Sigmoid colon (tissue), 7 donors: ENCODE results near the gene AGR3. TPM values are rescaled to one million over a fixed set of nuclear protein-coding genes. Genes with fewer than 3 reads are reported as not detected.

Experiments
- DNase-seq: peaks from one replicate; pipeline ENCODE4 v3.0.0-alpha.2; 2019
- H3K27ac ChIP-seq, 4 donors: fragments of 200-600 bp; sonication (generic); one replicate each; pipeline ENCODE4 v1.5.1; 2016 to 2019; ENCODE audit warnings: mild to moderate bottlenecking in 1 of 4
- H3K27me3 ChIP-seq, 3 donors: fragments of 200-600 bp; sonication (generic); one replicate each; pipeline ENCODE4 v1.5.1; 2019; ENCODE audit warnings: mild to moderate bottlenecking in 1 of 3
- H3K36me3 ChIP-seq, 4 donors: fragments of 200-600 bp; sonication (generic); one replicate each; pipeline ENCODE4 v1.5.1; 2016 to 2019
- H3K4me1 ChIP-seq, 4 donors: fragments of 200-600 bp; sonication (generic); one replicate each; pipeline ENCODE4 v1.5.1; 2017 to 2019
- H3K4me3 ChIP-seq, 4 donors: fragments of 200-600 bp; sonication (generic); one replicate each; pipeline ENCODE4 v1.5.1; 2017 to 2019; ENCODE audit warnings: mild to moderate bottlenecking in 2 of 4, moderate library complexity in 1 of 4
- H3K9me3 ChIP-seq, 4 donors: fragments of 200-600 bp in 3 of 4; sonication (generic) in 3 of 4; one replicate each; pipeline versions ENCODE4 v1.5.1 to v1.6.1; 2013 to 2019
- CTCF ChIP-seq, 4 experiments: fragments of 450-650 bp in 3 of 4; fragments of 200-600 bp in 1 of 4; IDR thresholded peaks; one replicate each; pipeline ENCODE4 v1.5.1; 2016 to 2019; ENCODE audit warnings: antibody characterized with exemption in 4 of 4, mild to moderate bottlenecking in 3 of 4, moderate library complexity in 2 of 4
- EP300 ChIP-seq, 4 donors: sonication (generic); formaldehyde crosslinking; IDR thresholded peaks; one replicate each; pipeline ENCODE4 v1.6.1; 2017; ENCODE audit warnings: antibody characterized with exemption in 4 of 4
- POLR2A ChIP-seq, 2 donors: fragments of 450-650 bp; IDR thresholded peaks; one replicate each; pipeline ENCODE4 v1.6.1; 2016; ENCODE audit warnings: antibody characterized with exemption in 2 of 2, mild to moderate bottlenecking in 2 of 2, moderate library complexity in 2 of 2
- POLR2AphosphoS5 ChIP-seq, 4 donors: sonication (generic); formaldehyde crosslinking; IDR thresholded peaks; one replicate each; pipeline ENCODE4 v1.6.1; 2017; ENCODE audit warnings: antibody characterized with exemption in 4 of 4
- WGBS, 2 donors: extraction: QIAGEN DNeasy Blood & Tissue Kit; methylation state at CpG; one replicate each; pipeline ENCODE4 v1.1.7; 2013; 5-methylcytosine and 5-hydroxymethylcytosine counted together
- intact Hi-C: fragments of 100-400 bp; cut with DNase I; formaldehyde crosslinking; loops from one replicate; pipeline ENCODE4 v1.15.1; 2023
- polyA plus RNA-seq, 3 donors: library from polyadenylated mRNA; stranded (reverse); fragments of 200-250 nt; gene quantifications; one replicate each; pipeline ENCODE4 v1.2.3, GENCODE V29; 2013
- total RNA-seq, 4 donors: library from RNA; depleted of rRNA; stranded (reverse); fragments of >200 nt; gene quantifications; one replicate each; pipeline ENCODE4 v1.1.0, GENCODE V29; 2016
- donor health status: healthy with polysubstance abuse.
- donor health status: Bipolar disorder and iron deficiency.
- donor health status: healthy.

Gene AGR3
- total and polyA plus RNA-seq, 7 donors, result 4.6 to 216 (median 173) TPM; not detected in 3

GRCh38 chr7:16851829-16852228 is 30.0 kb downstream of the AGR3 start:
- no peaks in the 10 kb centered on the region for H3K9me3 ChIP-seq
- H3K27ac ChIP-seq, result no peak overlapping the region
- no peak for TF ChIP-seq POLR2A (IDR thresholded peaks at IDR 0.05)
- no peak for TF ChIP-seq EP300 (IDR thresholded peaks at IDR 0.05)
- no peak for TF ChIP-seq CTCF (IDR thresholded peaks at IDR 0.05)
- TF ChIP-seq POLR2AphosphoS5 (IDR thresholded peaks at IDR 0.05), result no peak
- H3K4me1 ChIP-seq, result no peaks in the 10 kb centered on the region
- no peaks in the 10 kb centered on the region for H3K36me3 ChIP-seq
- intact Hi-C loops, result no loop called here
- H3K27me3 ChIP-seq, result no peaks in the 10 kb centered on the region
- DNase-seq, result no peak
- no peak overlapping the region for H3K4me3 ChIP-seq
- 31 to 32% methylated on average over 2 of the region's 2 CpGs for WGBS, 2 donors

GRCh38 chr7:16850614-16851466 is 30.9 kb downstream of the AGR3 start:
- Histone ChIP-seq H3K4me1 (no peaks in the 10 kb centered on the region), H3K9me3 (no peaks in the 10 kb centered on the region), H3K36me3 (no peaks in the 10 kb centered on the region), H3K27ac (no peak overlapping the region), H3K4me3 (no peak overlapping the region), H3K27me3 (no peaks in the 10 kb centered on the region)
- intact Hi-C loops, result no loop called here
- 71 to 90% methylated on average over 44 of the region's 44 CpGs for WGBS, 2 donors
- no peak for DNase-seq
- no peak for TF ChIP-seq CTCF (IDR thresholded peaks at IDR 0.05)
- no peak for TF ChIP-seq EP300 (IDR thresholded peaks at IDR 0.05)
- TF ChIP-seq POLR2AphosphoS5 (IDR thresholded peaks at IDR 0.05), result no peak
- no peak for TF ChIP-seq POLR2A (IDR thresholded peaks at IDR 0.05)

GRCh38 chr7:16849296-16850148 is 32.3 kb downstream of the AGR3 start:
- 83 to 89% methylated on average over 12 of the region's 12 CpGs for WGBS, 2 donors
- no peak overlapping the region for H3K4me3 ChIP-seq
- intact Hi-C loops, result no loop called here
- H3K27me3 ChIP-seq, result no peaks in the 10 kb centered on the region
- no peak overlapping the region for H3K27ac ChIP-seq
- no peaks in the 10 kb centered on the region for H3K9me3 ChIP-seq
- no peak for DNase-seq
- no peaks in the 10 kb centered on the region for H3K4me1 ChIP-seq
- TF ChIP-seq POLR2AphosphoS5 (IDR thresholded peaks at IDR 0.05), result no peak
- TF ChIP-seq POLR2A (IDR thresholded peaks at IDR 0.05), result no peak
- no peak for TF ChIP-seq CTCF (IDR thresholded peaks at IDR 0.05)
- TF ChIP-seq EP300 (IDR thresholded peaks at IDR 0.05), result no peak
- no peaks in the 10 kb centered on the region for H3K36me3 ChIP-seq

GRCh38 chr7:16847381-16847860 is 34.4 kb downstream of the AGR3 start:
- Histone ChIP-seq H3K27ac (no peak overlapping the region), H3K9me3 (no peaks in the 10 kb centered on the region), H3K27me3 (no peaks in the 10 kb centered on the region), H3K4me3 (no peak overlapping the region), H3K4me1 (no peaks in the 10 kb centered on the region), H3K36me3 (no peaks in the 10 kb centered on the region)
- no peak for TF ChIP-seq CTCF (IDR thresholded peaks at IDR 0.05)
- TF ChIP-seq EP300 (IDR thresholded peaks at IDR 0.05), result no peak
- TF ChIP-seq POLR2A (IDR thresholded peaks at IDR 0.05), result no peak
- TF ChIP-seq POLR2AphosphoS5 (IDR thresholded peaks at IDR 0.05), result no peak
- 17 to 65% methylated on average over 6 of the region's 6 CpGs for WGBS, 2 donors
- no peak for DNase-seq
- intact Hi-C loops, result no loop called here
